ENCODE measurements around the gene HIBADH. TPM values are rescaled to one million over a fixed set of nuclear protein-coding genes. Genes with fewer than 3 reads are reported as not detected.

The HIBADH gene
- total RNA-seq, 1 experiment from 2014 or later: 23.2 TPM

DNA sequence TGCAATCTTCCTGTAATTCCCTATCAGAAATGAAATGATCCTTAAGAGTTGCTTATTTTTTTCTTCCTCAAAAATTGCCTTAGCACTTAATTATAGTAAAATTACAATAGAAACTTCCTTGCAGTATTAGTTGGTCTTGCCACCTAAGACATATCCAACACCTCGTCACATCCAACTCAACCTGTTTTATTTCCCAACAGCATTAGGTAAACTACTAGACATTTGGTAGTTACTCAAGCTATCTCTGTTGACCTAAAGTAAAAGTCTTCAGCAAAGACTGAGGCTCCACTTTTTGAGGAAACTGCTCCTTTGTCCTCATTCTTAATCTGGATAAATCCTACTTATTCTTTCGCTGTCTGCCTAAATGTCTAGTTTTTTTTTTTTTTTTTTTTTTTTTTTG lies 20.4 kb downstream of the HIBADH start:
- no peak overlapping the region for H4K5ac ChIP-seq (ENCODE audit: insufficient read length, low read depth, low read length)
- H3K56ac ChIP-seq (ENCODE audit: insufficient read length, low read depth, low read length): no peak overlapping the region
- no peak for DNase-seq
- Mint-ChIP-seq H3K9me3 (peaks cover 0 to 3% of the 10 kb centered on the region in 2 experiments; a peak in 2 of 5 replicates), H3K27ac (no peak overlapping the region), H3K36me3 (ENCODE audit: insufficient read depth in 1 of 3, low read depth in 3 of 3) (peaks cover 5 to 36% (median 19%) of the 10 kb centered on the region in 3 experiments; a peak in 5 of 7 replicates), H3K4me1 (peaks cover 17 to 25% of the 10 kb centered on the region in 2 experiments), H3K27me3 (ENCODE audit: low read depth) (no peaks in the 10 kb centered on the region), H3K4me3 (no peak overlapping the region)
- H2BK5ac ChIP-seq (ENCODE audit: insufficient read length, low read length): no peak overlapping the region
- no peak overlapping the region for H2BK120ac ChIP-seq (ENCODE audit: low read depth, low read length, poor library complexity, severe bottlenecking)
- H3K23me2 ChIP-seq (ENCODE audit: insufficient read length, low read depth, low read length, poor library complexity, severe bottlenecking): no peaks in the 10 kb centered on the region
- no peaks in the 10 kb centered on the region for H3K79me2 ChIP-seq (ENCODE audit: insufficient read depth, low read length)
- no peaks in the 10 kb centered on the region for H3K79me1 ChIP-seq (ENCODE audit: insufficient read depth, low read depth, low read length, poor library complexity, severe bottlenecking)
- no peak overlapping the region for H3T11ph ChIP-seq (ENCODE audit: low read length)
- H3K27ac ChIP-seq (ENCODE audit: insufficient read length, low read depth, low read length): no peak overlapping the region
- no peaks in the 10 kb centered on the region for H3K27me3 ChIP-seq (ENCODE audit: insufficient read depth, low read length)
- no peak overlapping the region for H3K4ac ChIP-seq (ENCODE audit: low read depth, low read length)
- H4K8ac ChIP-seq (replicated peaks; ENCODE audit: insufficient read length, low read depth, low read length): no peak overlapping the region
- no peak overlapping the region for H2AFZ ChIP-seq (ENCODE audit: low read length)
- WGBS (ENCODE audit: extremely low coverage, insufficient read length, low lambda C conversion rate): no CpG with 5 or more reads among the region's 2 CpGs
- H2BK20ac ChIP-seq (ENCODE audit: low read depth, low read length, poor library complexity, severe bottlenecking): no peak overlapping the region
- H3K9me3 ChIP-seq (ENCODE audit: control insufficient read depth, low read depth, low read length): no peaks in the 10 kb centered on the region
- no peaks in the 10 kb centered on the region; the same call in 1 of the 2 replicates for H3K4me1 ChIP-seq (ENCODE audit: insufficient read depth, low read length)
- H4K91ac ChIP-seq (ENCODE audit: insufficient read length, low read depth, low read length): no peak overlapping the region
- TF ChIP-seq CTCF (conservative IDR thresholded peaks at IDR 0.05): no peak
- no peak overlapping the region for H3K4me2 ChIP-seq (ENCODE audit: insufficient read depth, insufficient read length, low read length)
- no peaks in the 10 kb centered on the region for H4K20me1 ChIP-seq (ENCODE audit: control insufficient read depth, insufficient read depth, insufficient read length)
- H2BK12ac ChIP-seq (ENCODE audit: insufficient read length, low read depth, low read length): no peak overlapping the region
- no peak overlapping the region for H2BK15ac ChIP-seq (ENCODE audit: low read depth, low read length)
- no peak overlapping the region for H3K23ac ChIP-seq (ENCODE audit: insufficient read length, low read depth, low read length)
- no peak overlapping the region for H3K9ac ChIP-seq (ENCODE audit: extremely low read depth, insufficient read length, low read length)
- no peak overlapping the region for H2AK5ac ChIP-seq (ENCODE audit: insufficient read length, low read length)
- H3K14ac ChIP-seq (ENCODE audit: insufficient read depth, low read length): no peak overlapping the region
- H3K18ac ChIP-seq (ENCODE audit: insufficient read length, low read depth, low read length): no peak overlapping the region

Data from H9 (cell line).